ENCODE data around the gene TAF5. TPM values are rescaled to one million over a fixed set of nuclear protein-coding genes. Genes with fewer than 3 reads are reported as not detected.

Gene TAF5
- total RNA-seq, 2 donors from 2014 or later, result 8.4 to 10.1 TPM

GRCh38 chr10:103433858-103434257, 66.1 kb downstream of the TAF5 start:
- no peaks in the 10 kb centered on the region for H3K27me3 ChIP-seq (ENCODE audit: control insufficient read depth, insufficient read depth, low read length, poor library complexity, severe bottlenecking)
- no peak overlapping the region for H3K27ac ChIP-seq (ENCODE audit: low read depth, low read length)
- Mint-ChIP-seq H3K4me1 (no peaks in the 10 kb centered on the region), H3K4me3 (no peak overlapping the region), H3K27me3 (ENCODE audit: insufficient read depth) (no peaks in the 10 kb centered on the region), H3K27ac (no peak overlapping the region), H3K36me3 (ENCODE audit: low read depth) (peaks cover 73% of the 10 kb centered on the region), H3K9me3 (no peaks in the 10 kb centered on the region)
- no peak for DNase-seq
- 88 to 100% methylated on average over 1 to 2 of the region's 2 CpGs for WGBS, 2 experiments (ENCODE audit: insufficient coverage in 1 of 2, insufficient read length in 1 of 2)
- H3K4me1 ChIP-seq (ENCODE audit: control insufficient read depth, insufficient read depth, low read length), result no peaks in the 10 kb centered on the region
- no peak for TF ChIP-seq CTCF (conservative IDR thresholded peaks at IDR 0.05)
- peaks cover 87% of the 10 kb centered on the region for H3K36me3 ChIP-seq (ENCODE audit: control insufficient read depth, insufficient read depth, low read length)
- H3K4me3 ChIP-seq (ENCODE audit: low read length), result no peak overlapping the region
- H3K9me3 ChIP-seq (ENCODE audit: control insufficient read depth, low read length), result no peaks in the 10 kb centered on the region
- no peak overlapping the region for H3K9ac ChIP-seq (ENCODE audit: extremely low read depth, low read length, poor library complexity, severe bottlenecking)

Small RNA genes within 50 kb of the gene (microRNA-seq; reads per million reads assigned to microRNA genes)
- 260 reads per million, percentile 84 among the genes with 10 or more reads in this experiment for gene MIR1307 (ENCODE audit: borderline microRNAs expressed)

Other genes starting within 250 kb of the TAF5 start
- gene NT5C2, start 174.7 kb upstream of the TAF5 start, total RNA-seq, result 100 to 1,000 TPM; 122 to 148 TPM
- not detected for gene RPEL1, start 122.1 kb upstream of the TAF5 start, total RNA-seq
- 1 to 10 TPM; 3.3 to 3.4 TPM for gene INA, start 90.8 kb upstream of the TAF5 start, total RNA-seq
- gene PCGF6, start 16.8 kb upstream of the TAF5 start, total RNA-seq, result 10 to 100 TPM; 18.9 to 20.5 TPM
- 100 to 1,000 TPM; 360 to 396 TPM for gene ATP5MK, start 28.5 kb downstream of the TAF5 start, total RNA-seq
- gene PDCD11, start 28.6 kb downstream of the TAF5 start, total RNA-seq, result 10 to 100 TPM; 62.3 to 65.8 TPM
- 1 to 10 TPM; 1.0 to 3.1 TPM for gene CALHM2, start 84.4 kb downstream of the TAF5 start, total RNA-seq
- gene CALHM1, start 90.9 kb downstream of the TAF5 start, total RNA-seq, result not detected
- not detected for gene CALHM3, start 111.3 kb downstream of the TAF5 start, total RNA-seq
- under 1 TPM; 0.37 to 0.38 TPM for gene NEURL1, start 125.7 kb downstream of the TAF5 start, total RNA-seq